HG03571 (cell line): ENCODE results near the gene ARHGAP6.
"Not testable (repeated sequence)": the region's sequence is repeated elsewhere in the genome, so short reads cannot be mapped to it uniquely, and the experiment has no call there.

Experiments used
- ATAC-seq: cut with Tn5 transposase; IDR thresholded peaks from one replicate; pipeline ENCODE4 v1.9.1; 2021; ENCODE audit not compliant: unreplicated experiment

ARHGAP6 gene

DNA sequence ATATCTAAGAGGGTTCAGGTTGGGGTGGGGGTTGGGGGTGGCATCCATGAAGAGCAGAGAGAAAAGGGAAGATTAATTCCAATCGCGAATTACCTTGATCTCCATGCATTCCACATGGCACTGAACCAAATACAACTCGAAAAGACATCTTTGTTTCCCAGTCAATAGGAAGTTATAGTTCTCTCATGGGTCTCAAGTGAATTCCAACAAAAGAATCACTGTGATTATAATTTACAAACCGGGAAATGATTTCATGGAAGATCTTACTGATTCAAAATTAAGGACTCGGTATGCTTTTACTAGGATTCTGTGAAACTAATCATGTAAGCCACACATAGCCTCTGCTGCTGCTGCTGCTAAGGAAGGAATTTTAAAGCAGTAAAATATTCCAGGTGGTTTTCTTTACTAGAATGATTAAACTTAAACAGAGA lies 399.1 kb downstream of the ARHGAP6 start:
- ATAC-seq: no peak

GRCh38 chrX:11265352-11265751 lies 400.4 kb downstream of the ARHGAP6 start:
- ATAC-seq: no peak

GRCh38 chrX:11264925-11265324 lies 400.8 kb downstream of the ARHGAP6 start:
- ATAC-seq: no peak

- ATAC-seq: no peak
Observed at GRCh38 chrX:11261260-11261659, 404.5 kb downstream of the ARHGAP6 start.

GRCh38 chrX:11259437-11259836 lies 406.3 kb downstream of the ARHGAP6 start:
- no peak for ATAC-seq

- no peak for ATAC-seq
Observed at GRCh38 chrX:11257711-11258110, 408.0 kb downstream of the ARHGAP6 start.

GRCh38 chrX:11257290-11257689 lies 408.4 kb downstream of the ARHGAP6 start:
- no peak for ATAC-seq

DNA sequence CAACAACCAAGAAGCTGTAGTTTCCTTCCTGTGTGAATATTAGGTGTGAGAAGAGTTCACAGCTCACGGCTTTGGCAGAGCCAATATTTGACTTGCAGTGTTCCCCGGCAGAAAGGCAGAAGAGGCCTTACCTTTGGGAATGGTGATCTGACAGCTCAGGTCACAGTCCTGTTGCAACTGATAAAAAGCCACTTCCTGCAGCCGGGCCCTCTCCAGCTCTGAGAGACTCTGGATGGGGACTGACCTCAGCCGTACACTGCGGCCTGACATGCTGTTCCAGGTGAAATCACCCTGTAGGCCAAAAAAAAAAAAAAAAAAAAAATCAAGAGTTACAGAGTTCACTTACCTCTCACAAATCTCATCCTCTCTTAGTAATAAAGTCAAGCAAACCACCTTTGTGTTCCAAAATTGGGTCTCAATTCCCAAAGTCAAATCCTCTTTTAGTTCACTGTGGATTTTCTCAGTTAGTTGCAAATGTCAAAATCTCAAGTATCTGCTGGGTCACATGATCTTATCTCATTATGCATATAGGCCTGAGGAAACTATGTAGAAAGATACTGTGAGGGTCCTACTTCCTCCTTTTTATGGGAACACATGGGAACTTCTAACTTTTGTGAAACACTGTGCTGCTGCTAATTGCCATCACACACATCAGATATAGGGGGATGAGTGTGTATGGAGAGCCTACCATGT lies 411.2 kb downstream of the ARHGAP6 start:
- ATAC-seq: no peak

- ATAC-seq: no peak
Observed at GRCh38 chrX:11244636-11245035, 421.1 kb downstream of the ARHGAP6 start.

GRCh38 chrX:11242704-11243103 lies 423.0 kb downstream of the ARHGAP6 start:
- no peak for ATAC-seq

DNA sequence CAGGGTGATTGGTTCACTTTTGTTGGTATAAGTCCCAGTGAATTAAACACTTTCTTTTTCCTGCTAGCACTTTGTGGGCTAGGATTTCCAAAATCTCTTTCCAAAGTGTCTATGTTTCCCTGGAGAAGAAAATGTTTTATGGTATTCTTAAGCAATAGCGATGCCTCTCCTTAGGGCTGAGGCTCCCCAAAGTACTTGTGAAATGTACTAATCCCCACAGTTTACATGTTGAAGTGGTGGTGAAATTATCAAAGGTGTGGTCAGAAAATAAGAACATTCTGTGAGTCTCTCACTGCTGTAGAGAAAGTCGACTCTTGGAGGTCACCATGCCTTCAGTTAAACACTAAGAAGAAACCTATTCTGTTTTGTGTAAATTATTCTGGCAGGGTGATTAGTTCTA lies 424.0 kb downstream of the ARHGAP6 start:
- no peak for ATAC-seq

- ATAC-seq: no peak
Observed at GRCh38 chrX:11239230-11239629, 426.5 kb downstream of the ARHGAP6 start.

- not testable (repeated sequence) for ATAC-seq
Observed at GRCh38 chrX:11235377-11235776, 430.3 kb downstream of the ARHGAP6 start.

DNA sequence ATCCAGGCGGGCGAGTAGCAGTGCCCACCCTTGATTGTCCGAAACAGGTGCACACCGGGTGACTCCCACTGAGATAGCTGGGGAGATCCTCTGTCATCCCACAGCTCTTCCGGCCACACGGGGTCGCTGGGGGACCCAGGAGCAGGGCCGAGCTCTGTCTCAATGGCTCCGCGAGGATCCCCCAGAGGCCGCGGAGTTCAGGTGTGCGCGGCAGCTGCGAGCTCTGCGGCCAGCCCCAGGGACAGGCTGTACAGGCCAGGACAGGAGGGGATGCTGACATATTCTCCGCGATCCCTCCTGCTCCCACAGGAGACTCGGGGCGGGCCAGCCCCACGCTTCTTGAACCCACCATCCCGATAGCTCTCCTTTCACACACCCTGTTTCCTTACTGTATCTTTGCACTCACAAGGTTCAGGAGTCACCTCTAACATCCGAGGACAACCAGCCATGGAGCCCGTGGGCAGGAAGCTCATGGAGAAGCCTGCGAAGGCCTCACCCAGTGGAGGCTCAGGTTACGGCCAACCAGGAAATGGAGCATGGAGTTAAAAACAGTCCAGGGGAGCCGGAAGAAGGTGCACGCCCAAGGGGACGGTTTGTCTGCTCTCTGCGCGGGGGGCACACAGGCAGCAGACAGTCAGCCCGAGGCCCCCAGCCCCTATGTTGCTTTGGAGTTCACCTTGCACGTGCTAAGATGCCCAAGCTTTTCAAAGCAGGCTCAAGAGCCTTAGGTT lies 450.4 kb downstream of the ARHGAP6 start:
- ATAC-seq: no peak

GRCh38 chrX:11214346-11215190 lies 451.2 kb downstream of the ARHGAP6 start:
- ATAC-seq: no peak

- ATAC-seq: no peak
Observed at GRCh38 chrX:11212741-11213140, 453.0 kb downstream of the ARHGAP6 start.

DNA sequence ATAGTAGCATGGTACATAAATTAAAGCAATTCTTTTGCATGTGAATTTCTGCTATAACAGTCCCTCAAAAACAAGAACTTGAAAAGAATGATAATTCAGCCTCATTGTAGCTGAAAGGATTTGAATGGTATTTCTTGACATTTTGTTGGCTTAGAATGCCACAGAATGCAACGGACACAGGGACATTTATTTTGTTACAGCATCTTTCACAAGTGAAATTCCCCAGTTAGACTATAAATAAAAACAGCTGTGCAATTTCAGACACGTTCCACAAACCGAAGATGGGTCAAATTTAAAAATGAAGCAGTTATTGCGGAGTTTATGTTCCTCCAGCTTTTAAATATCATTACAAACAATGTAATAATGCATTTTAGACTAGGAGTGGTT lies 455.3 kb downstream of the ARHGAP6 start:
- ATAC-seq: no peak

DNA sequence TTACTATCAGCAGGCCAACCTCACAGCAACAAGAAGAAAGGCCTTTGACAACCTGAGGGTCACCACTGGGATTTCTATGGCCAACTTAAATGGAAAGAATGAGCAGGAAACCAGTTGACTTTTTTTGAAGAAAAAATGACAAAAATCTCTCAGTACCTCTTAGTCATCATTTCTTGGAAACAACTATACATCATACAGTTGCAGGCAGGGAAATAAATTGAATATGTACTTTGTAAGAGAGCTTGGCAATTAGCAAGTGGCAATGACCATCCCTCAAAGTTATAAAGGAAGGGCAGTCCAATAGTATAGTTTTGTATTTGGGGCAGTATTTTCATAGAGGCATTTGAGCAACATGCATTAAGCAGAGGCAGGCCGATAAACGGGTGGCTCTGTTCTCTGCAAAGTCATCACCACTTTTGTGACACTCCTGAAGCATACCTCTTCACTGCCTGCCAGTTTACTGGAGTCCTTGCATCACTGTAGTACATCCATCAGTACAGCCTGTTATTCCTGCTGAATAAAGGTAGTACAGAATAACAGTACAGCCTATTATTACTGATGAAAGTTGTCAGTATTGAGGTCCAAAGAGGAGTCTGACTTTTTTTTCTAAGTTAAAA lies 455.8 kb downstream of the ARHGAP6 start:
- ATAC-seq: no peak

DNA sequence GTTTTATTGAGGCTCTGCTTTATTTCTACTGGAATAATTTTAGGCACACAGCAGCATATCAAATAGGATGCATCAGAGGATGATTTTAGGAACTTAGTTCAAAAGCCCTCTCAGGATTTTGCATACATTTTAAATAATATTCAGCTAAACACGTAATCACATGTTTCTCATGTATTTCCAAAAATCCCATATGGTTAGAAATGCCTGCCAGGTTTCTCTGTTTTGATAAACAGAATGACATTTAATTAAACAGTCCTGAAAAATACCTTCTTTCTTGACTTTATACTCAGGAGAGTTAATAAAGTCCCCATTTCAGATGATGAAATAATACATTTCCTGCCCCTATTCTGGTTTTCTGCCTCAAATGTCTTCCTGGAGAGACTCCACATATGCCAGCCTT lies 459.0 kb downstream of the ARHGAP6 start:
- ATAC-seq: no peak

DNA sequence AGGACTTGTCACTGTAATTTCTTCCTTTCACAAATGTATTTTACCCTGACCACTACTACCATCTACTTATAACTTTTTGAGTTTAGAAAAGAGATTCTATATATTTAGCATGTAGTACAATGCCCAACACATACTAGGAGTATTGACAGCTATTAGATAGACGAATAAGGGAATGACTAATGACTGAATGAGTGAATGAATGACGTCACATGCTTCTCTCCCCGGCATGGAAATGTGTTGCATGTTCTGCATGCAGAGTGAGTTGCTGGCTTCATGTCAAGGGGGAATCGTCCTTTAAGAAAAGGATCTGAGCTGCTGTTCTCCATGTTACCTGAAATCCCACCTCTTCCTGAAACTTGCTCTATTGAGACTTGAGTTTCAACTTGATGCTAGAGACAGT lies 459.9 kb downstream of the ARHGAP6 start:
- ATAC-seq: no peak

DNA sequence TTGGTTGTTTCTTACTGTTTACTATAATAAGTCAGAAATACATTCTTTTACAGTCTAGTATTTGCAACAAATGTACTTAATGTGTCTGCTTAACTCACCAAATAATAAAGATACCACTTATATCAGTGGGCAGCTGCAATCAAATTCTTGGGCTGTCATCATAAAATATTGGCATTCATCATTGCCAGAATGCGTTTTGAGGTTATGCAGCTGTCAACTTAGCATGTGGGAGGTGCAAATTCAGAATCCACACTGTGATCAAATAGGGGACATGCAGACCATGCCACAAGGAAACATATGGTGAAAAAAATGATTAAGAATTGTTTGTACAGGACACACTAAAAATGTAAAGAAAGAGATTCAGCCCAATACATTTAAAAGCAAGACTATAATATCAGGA lies 468.0 kb downstream of the ARHGAP6 start:
- no peak for ATAC-seq
